HG03025 (cell line): Measurements from ENCODE around the gene EIF4EBP2.

ENCODE experiments used
- ATAC-seq: cut with Tn5 transposase; IDR thresholded peaks from one replicate; pipeline ENCODE4 v1.9.1; 2021; ENCODE audit warnings: mild to moderate bottlenecking, moderate library complexity; ENCODE audit not compliant: unreplicated experiment, low FRiP score

Gene EIF4EBP2

DNA sequence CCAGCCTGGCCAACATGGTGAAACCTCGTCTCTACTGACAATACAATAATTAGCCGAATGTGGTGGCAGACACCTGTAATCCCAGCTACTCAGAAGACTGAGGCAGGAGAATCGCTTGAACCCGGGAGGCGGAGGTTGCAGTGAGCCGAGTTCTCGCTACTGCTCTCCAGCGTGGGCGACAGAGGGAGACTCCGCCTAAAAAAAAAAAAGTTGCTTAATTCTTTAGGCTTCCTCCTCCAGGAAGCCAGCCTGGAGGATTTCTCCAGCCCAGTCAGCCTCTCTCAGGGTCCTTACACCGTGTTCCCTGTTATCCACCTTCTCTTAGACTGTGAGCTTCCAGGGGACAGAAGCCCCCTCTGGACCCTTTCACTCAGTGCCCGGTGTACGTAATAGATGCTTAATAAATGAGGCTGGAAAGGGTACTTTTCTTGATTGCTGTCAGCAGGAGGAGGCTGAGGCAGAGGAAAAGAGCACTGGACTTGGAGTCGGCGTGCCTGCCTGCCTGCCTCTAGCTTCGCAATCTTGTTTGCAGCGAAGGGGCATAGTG lies 53.9 kb downstream of the EIF4EBP2 start:
- ATAC-seq, result no peak

DNA sequence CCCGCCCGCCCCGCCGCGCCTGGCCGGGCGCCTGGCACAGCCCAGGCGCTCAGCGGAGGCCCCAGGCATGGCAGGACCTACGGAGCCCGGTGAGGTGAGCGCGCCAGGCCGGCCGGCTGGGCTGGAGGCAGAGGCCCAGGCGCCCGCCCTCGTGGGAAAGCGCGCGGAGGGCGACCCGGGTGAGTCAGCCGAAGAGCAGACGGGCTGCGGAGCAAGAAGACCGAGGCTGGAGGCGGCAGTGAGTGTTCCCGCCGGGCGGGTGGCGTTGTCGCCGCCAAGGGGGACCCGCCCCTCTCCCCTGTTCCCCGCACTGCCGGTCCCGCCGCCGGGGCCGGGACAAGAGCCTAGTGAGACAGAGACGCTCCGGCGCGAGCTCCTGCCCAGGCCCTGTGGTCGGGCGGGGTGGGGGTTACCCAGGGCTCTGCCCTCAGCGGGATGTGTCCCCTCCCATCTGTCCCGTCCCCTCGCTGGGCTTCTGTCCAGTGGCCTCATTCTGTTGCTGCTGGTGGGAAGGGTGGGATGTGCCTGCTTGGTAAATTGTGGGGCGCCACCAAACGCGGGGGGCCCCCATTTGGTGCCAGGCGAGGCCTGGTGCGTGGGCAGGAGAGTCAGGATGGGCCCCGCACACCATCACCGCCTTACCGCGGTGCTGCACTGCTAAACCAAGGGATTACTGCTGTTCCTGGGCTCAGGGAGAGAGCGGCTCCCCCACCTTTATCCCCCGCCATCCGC lies 54.5 kb downstream of the EIF4EBP2 start:
- no peak for ATAC-seq

DNA sequence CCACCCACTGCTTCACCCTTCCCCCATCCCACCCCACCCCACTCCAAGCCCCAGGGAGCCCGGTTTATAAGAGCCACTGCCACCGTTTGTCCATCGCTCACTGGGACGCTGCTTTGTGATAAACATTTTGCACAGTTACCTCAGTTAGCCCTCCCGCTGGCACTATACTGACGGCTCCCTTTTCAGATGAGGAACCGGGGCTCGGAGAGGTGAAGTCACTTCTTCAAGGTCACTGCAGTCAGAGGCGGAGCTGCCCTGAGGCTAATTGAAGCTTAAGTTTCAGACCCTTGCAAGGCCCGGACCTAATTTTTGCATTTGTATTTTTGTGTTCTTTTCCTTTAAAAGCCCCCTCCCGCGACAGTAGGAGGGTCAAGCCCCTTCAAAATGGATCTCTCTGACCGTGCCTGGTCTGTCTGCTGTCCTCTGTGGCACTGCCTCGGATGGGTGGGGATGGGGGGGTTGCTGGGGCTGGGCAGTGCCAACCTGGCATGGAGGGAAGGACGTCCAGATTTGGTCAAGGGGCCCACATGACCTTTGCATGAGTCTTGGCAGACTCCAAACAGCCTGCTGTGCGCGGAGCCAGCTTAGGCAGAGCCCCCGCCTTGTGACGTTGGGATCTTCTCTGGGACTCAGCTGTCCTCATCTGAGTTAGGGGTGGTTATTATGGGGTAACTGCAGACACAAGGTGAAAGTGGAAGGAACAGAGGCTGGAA lies 55.3 kb downstream of the EIF4EBP2 start:
- ATAC-seq, result no peak

DNA sequence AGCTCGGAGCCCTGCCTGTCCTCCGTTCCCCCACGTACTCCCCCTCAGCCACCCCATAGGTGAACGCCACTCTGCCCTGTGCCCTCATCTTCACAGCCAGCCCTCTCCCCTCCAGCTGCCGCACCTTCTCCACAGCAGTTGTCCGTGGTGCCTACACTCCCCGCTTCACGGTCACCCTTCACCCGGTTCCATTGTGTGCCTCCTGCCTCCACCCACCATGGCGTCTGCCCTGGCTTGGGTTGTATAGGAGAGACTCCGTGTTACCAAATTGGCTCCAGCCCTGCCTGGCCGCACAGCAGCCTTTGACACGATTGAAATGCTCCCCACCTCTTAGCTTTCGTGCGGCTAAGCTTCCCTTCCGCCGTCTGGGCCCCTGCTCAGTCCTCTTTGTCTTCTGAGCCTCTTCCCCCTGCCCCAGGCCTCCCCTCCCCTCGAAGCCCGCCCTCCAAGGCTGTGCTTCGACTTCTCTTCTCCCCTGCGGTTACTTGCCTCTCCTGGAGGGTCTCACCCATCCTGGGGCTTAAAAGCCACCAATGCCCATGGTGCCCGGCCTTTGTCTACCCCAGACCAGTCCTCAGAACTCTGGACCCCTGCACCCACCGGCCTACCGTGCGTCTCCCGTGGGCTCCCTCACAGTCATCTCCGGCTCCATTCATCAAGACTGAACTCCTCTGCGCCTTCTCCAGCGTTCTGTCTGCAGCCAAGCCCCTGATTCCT lies 56.0 kb downstream of the EIF4EBP2 start:
- ATAC-seq, result no peak

DNA sequence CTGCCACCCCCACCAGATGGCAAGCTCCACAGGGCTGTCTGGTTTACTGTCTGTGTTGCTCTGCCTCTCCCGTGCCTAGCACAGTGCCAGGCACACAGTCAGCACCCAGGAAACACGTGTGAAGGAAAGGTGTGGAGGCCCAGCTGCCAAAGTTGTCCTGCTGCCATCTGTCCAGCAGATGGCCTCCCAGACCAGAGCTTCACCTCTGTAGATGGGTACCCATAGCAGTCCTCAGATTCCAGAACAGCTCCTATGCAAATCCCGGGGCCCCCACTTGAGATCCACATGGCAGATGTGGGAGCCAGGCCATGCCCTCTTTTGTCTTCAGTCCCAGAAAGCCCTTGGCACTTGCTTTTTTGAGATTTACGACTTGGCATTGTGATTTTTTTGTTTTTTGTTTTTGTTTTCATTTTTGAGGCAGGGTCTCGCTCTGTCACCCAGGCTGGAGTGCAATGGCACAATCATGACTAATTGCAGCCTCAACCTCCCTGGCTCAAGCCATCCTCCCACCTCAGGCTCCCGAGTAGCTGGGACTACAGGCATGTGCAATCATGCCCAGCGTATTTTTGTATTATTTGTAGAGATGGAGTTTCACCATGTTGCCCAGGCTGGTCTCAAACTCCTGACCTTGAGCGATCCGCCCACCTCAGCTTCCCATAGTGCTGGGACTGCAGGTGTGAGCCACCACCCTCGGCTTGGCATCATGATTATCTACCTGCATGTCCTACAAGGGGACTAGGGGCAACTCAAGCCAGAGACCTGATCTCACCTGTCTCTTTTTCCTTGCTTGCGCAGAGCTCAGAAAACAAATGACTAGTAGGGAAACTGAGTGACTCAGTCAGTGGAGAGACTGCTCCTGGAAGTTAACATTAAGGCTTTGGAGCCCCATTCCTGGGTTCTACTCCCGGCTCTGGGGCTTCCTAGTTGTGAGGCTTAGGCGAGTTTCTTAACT lies 57.7 kb downstream of the EIF4EBP2 start:
- ATAC-seq, result no peak

DNA sequence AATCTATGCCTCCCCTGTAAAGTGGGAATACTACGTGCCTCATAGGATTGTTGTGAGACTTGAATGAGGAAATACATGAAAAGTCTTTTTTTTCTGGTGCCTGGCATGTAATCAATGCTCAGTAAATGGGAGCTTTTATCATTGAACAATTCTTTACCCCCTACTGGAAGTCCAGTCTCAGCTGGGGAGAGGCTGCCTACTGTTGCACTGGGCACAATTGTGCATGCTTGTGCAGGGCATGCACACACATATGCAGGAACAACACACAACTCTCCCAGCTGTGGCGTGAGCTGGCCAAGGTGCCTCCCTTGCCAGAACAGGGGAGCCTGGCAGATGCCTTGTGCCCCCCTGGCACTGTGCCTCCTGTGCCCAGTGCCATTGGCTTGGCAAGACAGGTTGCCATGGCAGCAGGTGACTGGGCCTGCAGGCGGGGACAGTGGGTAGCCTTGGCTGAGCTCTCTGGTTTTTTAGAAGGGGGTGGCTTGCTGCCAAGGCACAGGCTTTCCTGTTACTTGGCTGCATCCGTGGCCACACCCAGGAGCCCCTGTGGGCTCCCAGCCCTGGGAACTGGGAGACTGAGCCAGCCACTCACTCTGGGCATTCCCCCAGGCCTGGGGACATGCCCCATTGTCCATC lies 58.5 kb downstream of the EIF4EBP2 start:
- ATAC-seq, result no peak

DNA sequence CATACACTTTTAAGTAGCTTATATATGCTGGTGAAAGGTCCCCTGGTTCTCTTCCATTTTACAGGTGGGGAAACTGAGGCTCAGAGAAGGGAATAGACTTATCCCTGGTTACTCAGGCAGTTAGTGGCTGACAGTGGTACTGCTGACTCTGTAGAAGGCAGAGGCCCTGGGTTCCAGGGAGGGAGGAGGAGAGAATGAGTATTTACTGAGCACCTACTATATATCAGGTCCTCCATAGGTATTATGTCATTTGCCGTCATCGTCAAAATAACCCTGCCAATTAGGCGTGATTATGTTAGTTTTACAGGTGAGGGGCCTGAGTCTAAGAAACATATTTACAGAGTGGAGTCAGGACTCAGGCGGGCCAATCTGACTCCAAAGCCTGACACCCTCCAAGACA lies 61.3 kb downstream of the EIF4EBP2 start:
- ATAC-seq, result no peak

DNA sequence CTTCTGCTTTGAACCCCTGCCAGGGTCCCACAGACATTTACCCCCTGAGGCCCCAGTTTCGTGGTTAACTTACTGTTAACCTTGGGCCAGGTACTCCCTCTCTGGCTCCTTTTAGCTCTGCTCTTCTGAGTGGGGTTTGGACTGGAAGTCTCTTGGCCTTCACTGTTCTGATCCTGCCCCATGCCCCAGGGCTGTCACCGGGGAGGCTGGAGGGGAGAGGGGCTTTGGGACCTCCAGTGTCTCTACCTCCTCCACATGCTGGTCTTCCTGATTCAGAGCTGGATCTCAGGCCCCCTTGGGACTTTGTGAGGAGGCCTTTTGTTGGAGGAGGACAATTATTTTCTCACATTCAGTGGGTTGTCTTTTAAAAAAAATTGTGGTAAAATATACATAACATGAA lies 61.9 kb downstream of the EIF4EBP2 start:
- ATAC-seq, result no peak

DNA sequence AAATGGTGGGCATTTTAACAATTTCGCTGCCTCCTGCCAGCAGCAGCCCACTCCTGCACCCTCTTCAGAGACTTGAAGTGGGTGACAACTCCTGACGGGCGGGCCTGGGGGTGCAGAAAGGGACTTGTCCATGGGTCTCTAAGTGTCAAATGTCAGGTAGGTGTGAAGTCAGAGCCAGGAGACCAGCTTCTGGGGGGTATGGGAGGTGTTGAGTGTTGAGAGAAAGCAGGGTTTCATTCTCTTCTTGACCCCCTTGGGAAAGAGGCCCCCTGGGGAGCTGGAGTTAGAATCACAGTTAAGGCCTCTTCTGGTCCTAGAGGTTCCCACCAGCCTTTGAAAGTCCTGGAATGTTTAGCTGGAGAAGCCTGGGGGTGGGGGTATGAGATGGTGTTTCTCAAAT lies 63.0 kb downstream of the EIF4EBP2 start:
- ATAC-seq, result no peak

DNA sequence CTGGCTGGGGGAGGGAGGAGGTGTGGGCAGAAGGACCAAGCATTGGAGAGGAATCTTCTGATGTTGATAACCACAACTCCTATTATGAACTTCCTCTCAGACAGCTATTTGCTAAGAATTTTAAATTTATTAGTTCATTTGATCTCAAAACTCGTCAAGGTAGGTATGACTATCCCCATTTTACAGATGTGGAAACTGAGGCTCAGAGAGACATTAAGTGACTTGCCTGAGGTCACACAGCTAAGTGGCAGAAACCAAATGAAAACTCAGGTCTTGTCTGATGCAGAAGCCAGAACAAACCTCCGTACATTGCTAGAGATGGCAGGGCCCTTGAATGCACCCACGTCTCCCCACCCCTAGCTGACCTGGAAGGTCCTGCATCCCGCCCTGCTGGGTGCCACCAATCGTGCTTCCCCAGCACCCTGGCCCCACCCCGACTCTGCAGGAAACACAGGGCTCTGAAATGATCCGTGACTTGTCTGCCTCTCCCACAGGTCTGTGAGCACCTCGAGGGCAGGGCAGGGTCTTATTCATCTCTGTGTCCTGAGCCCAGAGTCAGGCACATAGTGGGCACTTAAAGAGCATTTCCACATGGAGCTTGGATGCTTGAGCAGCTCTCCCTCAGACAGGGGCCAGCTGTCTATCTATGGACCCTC lies 69.0 kb downstream of the EIF4EBP2 start:
- no peak for ATAC-seq

DNA sequence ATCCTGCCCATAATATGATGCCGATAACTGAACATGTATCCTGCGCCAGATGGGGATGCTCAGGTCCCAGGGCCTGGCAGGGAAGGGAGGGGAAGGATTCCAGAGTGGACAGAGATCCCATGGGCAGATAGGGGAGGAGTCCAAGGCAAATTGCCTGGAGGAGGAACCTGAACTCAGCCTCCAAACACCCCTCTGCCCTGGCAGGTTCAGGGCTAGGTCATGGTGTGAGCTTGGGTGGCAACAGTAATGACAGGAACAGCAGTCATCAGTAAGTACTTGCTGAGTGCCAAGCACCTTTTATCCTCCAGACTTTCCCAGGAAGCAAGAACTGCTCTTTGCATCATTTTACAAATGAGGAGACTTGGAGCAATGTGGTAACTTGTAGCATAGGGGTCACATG lies 70.8 kb downstream of the EIF4EBP2 start:
- ATAC-seq, result no peak

DNA sequence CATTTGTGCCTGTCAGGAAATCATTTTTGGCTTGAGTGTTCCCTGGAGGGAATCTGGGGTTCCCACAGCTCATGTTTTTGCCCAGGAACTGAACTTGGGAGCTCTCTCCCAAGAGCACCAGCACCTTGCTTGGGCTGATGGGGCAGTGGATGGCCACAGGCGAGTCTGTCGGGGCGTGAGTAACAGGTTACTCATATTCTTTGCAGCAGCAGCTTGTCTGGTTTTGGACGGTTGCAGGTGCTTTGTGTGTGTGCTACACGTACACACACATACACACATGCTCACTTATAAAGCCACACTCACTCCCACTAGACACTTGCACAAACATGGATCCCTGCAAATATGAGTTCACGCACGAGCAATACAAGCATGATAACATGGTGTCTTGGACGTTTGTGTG lies 71.7 kb downstream of the EIF4EBP2 start:
- no peak for ATAC-seq

DNA sequence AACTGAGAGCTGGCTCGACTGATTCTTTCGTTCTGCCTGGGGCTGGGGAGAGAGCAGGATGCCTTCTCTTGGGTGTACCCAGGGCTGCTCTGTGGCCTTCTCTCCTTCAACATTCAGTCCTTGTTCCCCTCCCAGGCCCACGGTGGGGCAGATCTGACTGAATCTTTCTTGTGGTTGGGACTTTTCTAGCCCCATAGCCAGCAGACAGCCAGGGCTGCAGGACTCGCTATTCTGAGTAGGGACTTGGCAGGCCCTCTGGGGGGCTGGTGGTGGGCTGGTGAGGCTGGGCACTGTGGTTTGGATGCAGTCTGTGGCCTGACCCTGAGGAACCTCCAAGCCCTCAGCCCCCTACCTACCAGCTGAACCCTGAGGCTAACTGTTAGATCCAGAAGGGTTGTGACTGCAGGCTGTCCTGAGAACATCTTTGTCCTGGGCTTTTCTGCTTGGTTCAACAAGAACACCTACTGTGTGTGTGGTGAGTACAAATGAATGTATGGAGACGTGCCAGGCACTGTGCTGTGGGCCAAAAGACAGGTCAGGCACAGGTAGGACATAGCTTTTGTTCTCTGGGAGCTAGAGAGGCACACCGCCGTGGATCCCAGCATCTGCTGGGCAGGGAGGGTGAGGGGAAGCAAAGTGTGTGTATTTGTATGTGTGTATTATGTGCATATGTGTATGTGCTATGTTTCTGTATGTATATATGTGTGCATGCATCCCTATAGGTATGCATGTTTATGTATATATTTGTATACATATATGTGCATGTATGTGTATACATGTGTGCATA lies 72.5 kb downstream of the EIF4EBP2 start:
- ATAC-seq, result no peak

DNA sequence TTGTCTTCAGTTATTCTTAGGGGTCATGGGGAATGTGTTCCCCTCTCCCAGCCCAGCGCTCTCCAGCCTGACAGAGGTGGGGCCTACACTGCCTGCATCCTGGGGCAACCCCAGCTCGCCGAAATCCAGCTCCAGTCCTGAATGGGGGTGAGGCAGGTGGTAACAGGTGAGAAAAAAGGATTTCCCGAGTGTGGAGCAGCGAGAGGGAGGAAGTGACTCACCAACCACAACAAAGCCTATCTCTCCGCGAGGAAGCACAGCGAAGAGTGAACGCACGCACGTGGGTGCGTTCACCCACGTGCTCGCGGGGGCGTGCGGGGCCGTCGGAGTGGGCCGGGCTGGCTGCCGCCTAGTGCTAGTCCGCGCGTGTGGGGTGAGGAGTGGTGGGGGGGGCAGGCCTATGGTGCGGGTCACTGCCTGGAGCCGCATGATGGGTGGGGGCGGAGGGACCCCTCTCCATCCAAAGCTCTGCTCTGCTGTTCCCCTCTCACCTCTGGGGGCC lies 73.8 kb downstream of the EIF4EBP2 start:
- no peak for ATAC-seq
